HG03571 (cell line): Measurements from ENCODE around the gene DUOX2.

Source experiments
- ATAC-seq: cut with Tn5 transposase; IDR thresholded peaks from one replicate; pipeline ENCODE4 v1.9.1; 2021; ENCODE audit not compliant: unreplicated experiment

Gene DUOX2

GRCh38 chr15:45114076-45114750, at the start of gene DUOX2, which contains the start of gene DUOXA2:
TSS of gene DUOX2 (minus strand) at chr15:45114172. CDS start at chr15:45113411, 761 bp downstream.
TSS of gene DUOXA2 (plus strand) at chr15:45114326. CDS start at chr15:45114606, 280 bp downstream.
- ATAC-seq: no peak

DNA sequence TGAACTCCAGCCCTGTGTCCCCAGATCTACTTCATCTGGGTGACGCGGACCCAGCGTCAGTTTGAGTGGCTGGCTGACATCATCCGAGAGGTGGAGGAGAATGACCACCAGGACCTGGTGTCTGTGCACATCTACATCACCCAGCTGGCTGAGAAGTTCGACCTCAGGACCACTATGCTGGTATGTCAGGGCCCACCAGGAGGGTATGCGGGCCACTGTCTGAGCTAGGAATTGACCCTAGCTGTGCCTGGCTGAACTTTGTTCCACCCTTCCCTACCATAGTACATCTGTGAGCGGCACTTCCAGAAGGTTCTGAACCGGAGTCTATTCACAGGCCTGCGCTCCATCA, 49.5 kb upstream of the DUOX2 start:
- ATAC-seq: no peak

- ATAC-seq: no peak
These were observed 49.0 kb upstream of the DUOX2 start for GRCh38 chr15:45162771-45163507.

DNA sequence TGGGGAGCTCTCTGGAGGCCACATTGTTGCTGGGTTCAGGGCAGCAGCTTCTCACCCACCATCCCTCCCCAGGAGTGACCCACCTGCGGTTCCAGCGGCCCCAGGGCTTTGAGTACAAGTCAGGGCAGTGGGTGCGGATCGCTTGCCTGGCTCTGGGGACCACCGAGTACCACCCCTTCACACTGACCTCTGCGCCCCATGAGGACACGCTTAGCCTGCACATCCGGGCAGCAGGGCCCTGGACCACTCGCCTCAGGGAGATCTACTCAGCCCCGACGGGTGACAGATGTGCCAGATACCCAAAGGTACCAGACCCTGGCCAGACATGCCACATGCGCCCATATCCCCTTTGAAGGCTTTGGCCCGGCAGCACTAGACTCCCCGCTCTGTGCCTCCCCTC, 47.7 kb upstream of the DUOX2 start:
- ATAC-seq: no peak

- ATAC-seq: no peak
These were observed 44.0 kb upstream of the DUOX2 start for GRCh38 chr15:45157974-45158373.

GRCh38 chr15:45156744-45157455, 42.9 kb upstream of the DUOX2 start:
- no peak for ATAC-seq

DNA sequence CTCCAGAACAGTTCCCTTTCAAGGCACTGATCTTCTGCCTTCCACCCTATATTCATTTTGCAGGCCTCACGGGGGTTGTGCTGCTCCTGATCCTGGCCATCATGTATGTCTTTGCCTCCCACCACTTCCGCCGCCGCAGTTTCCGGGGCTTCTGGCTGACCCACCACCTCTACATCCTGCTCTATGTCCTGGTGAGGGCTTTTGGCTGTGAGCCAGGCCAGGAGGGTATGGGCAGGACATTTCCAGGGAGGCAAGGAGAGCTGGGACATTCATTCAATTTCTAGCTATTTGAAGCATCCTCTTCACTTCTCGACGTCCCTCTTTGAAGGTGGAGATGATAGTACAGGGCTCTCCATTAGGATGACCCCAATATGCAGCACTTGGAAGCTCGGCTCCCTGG, 41.8 kb upstream of the DUOX2 start:
- ATAC-seq: no peak

DNA sequence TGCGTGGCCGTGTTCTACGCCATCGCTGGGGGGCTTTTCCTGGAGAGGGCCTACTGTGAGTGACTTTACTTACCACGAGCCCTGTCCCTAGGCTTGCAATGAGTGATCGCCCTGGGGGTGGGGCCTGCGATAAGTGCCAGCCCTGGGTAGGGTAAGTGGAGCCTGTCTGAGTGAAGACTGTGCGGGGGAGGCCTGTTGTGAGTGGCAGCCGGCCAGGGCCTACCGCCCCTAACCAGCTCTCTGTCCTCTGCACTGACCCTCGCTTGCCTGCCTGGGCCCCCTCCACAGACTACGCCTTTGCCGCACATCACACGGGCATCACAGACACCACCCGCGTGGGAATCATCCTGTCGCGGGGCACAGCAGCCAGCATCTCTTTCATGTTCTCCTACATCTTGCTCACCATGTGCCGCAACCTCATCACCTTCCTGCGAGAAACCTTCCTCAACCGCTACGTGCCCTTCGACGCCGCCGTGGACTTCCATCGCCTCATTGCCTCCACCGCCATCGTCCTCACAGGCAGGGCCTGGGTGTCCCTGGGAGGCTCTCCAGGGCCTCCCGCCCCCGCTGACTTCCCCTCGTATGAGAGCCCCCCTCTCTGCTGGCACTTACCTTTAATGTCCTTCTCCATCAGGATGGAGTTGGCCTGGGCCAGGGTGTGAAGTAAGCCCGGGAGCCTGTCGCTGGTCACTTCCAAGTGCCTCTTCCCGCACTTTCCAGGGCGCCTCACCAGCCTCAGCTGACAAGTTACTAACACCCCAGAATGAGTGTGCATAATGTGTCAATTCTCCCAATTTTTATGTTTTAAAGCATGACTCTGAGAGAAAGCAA, 38.2 kb upstream of the DUOX2 start:
- ATAC-seq: no peak

GRCh38 chr15:45150997-45151396, 37.0 kb upstream of the DUOX2 start:
- ATAC-seq: no peak

DNA sequence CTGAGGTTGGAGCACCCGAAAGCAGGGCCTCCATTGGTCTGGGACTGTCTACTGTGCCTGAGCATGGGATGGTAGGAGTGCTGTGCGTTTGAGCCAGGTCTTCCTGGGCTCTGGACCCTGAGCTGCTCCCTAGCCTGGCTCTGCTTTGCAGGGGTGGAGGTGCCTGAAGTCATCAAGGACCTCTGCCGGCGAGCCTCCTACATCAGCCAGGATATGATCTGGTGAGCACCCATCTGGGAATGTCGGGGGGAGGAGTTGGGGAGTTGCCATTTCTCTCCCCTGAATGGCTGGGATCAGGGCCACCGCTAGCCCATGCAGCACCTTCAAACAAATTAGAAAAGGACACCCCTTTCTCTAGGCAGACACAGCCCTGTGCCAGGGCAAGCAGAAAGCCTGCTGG, 36.5 kb upstream of the DUOX2 start:
- no peak for ATAC-seq

- ATAC-seq: no peak
These were observed 35.1 kb upstream of the DUOX2 start for GRCh38 chr15:45149060-45149459.

GRCh38 chr15:45148076-45149059, 34.4 kb upstream of the DUOX2 start:
- no peak for ATAC-seq

- ATAC-seq: no peak
These were observed 33.6 kb upstream of the DUOX2 start for GRCh38 chr15:45147606-45148005.

DNA sequence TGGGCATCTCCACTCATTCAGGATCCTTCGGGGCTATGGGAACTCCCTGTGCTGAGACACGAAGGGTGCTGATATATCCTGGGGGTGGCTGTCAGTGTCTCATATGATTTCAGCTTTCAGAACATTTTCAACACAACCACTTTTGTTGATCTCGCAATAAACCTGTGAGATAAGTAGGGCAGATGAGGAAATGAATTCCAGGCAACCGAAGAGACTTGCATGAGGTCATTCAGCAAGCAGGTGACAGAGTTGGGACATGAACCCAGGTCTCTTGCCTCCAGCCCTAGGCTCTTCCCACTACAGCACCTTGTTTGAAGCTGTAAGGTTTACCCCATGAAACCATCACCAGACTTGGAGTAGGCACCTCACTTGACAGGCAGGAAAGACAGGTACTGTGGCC, 32.4 kb upstream of the DUOX2 start:
- ATAC-seq: no peak

DNA sequence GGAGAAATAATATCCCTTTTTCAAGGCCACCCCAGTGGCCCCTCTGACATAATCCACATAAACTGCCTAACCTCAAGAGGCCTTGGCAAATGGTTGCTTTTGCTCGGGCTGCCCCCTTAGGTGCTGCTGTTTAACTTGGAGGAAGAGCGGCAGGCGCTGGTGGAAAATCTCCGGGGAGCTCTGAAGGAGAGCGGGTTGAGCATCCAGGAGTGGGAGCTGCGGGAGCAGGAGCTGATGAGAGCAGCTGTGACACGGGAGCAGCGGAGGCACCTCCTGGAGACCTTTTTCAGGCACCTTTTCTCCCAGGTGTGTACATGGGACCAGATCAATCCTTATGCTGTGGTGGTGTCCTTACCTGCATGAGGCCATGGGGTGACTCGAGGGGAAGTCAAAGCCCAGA, 30.8 kb upstream of the DUOX2 start:
- no peak for ATAC-seq

- no peak for ATAC-seq
These were observed 30.0 kb upstream of the DUOX2 start for GRCh38 chr15:45143946-45144345.

GRCh38 chr15:45143056-45143455, 29.1 kb upstream of the DUOX2 start:
- no peak for ATAC-seq

DNA sequence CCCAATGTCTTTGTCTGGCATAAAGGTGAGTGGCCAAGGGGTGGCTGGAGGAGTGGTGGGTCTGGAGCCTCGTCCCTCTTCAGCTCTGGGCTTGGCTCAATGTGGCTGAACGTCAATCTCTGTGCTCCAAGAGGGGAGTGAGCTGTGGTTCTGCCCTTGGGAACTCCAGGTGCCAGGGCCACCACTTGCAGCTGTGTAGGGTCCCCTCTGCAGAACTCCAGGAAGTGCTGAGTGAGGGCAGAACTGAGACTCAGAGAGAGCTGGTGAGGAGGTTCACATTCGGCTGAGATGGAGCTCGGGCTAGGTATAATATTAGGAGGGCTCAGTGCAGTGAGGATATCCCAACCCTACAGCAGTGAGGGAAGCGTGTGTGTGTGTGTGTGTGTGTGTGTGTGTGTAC, 27.4 kb upstream of the DUOX2 start:
- ATAC-seq: no peak

GRCh38 chr15:45140557-45141250, 26.7 kb upstream of the DUOX2 start:
- ATAC-seq: no peak
